GM12892 (cell line): ENCODE measurements around the gene UFD1. TPM values are rescaled to one million over a fixed set of nuclear protein-coding genes. Genes with fewer than 3 reads are reported as not detected.

Source experiments
- DNase-seq: peaks from one replicate; pipeline ENCODE4 v3.0.0; 2011; ENCODE audit not compliant: insufficient read length
- FAIRE-seq: peaks from 2 replicates; lab custom pipeline; 2011; peaks lifted over from hg19 to GRCh38; lab: Jason Lieb, UNC
- POLR2A ChIP-seq: IDR thresholded peaks from 2 replicates; pipeline ENCODE4 v1.6.1; 2011; ENCODE audit warnings: low read depth, low read length, control low read depth
- POLR2AphosphoS5 ChIP-seq: IDR thresholded peaks from 2 replicates; pipeline ENCODE4 v1.6.1; 2011; ENCODE audit warnings: low read depth, low read length, control low read depth
- TAF1 ChIP-seq: IDR thresholded peaks from 2 replicates; pipeline ENCODE4 v1.6.1; 2011; ENCODE audit warnings: low read depth, mild to moderate bottlenecking, control low read depth, low read length, borderline replicate concordance
- polyA plus RNA-seq: library from polyadenylated mRNA; unstranded; fragments of >200 nt; gene quantifications from one replicate; pipeline ENCODE4 v1.2.1, GENCODE V29; 2012; ENCODE audit warnings: missing spikeins, inconsistent platforms; ENCODE audit not compliant: missing spikeins

Gene UFD1
- polyA plus RNA-seq, result 105 TPM

- DNase-seq, result peak; percentile 73
- TF ChIP-seq POLR2AphosphoS5 (peak; percentile 58; the same call in 1 of the 2 replicates), TAF1 (peak; percentile 73), POLR2A (peak; percentile 64; the same call in 1 of the 2 replicates)
- FAIRE-seq, result no peak
These were observed at the start of gene UFD1 for GRCh38 chr22:19478901-19479354. Gene UFD1 (minus strand): TSS chr22:19479193. CDS start chr22:19479085, 108 bp downstream.

GRCh38 chr22:19527861-19528417 lies 48.9 kb upstream of the UFD1 start:
- no peak for FAIRE-seq
- no peak for DNase-seq
- no peak for TF ChIP-seq TAF1
- no peak for TF ChIP-seq POLR2A
- TF ChIP-seq POLR2AphosphoS5, result no peak

- DNase-seq, result no peak
- FAIRE-seq, result no peak
- no peak for TF ChIP-seq POLR2A
These were observed 48.3 kb upstream of the UFD1 start for GRCh38 chr22:19527321-19527721.

- DNase-seq (no peak), FAIRE-seq (no peak)
- no peak for TF ChIP-seq POLR2AphosphoS5
- TF ChIP-seq POLR2A, result no peak
- TF ChIP-seq TAF1, result no peak
These were observed 47.7 kb upstream of the UFD1 start for GRCh38 chr22:19526702-19527111.

- no peak for FAIRE-seq
These were observed 47.2 kb upstream of the UFD1 start for GRCh38 chr22:19526076-19526701.

GRCh38 chr22:19525666-19526065 lies 46.7 kb upstream of the UFD1 start:
- FAIRE-seq (no peak), DNase-seq (no peak)
- TF ChIP-seq POLR2AphosphoS5 (no peak), POLR2A (no peak), TAF1 (no peak)

More at GRCh38 chr22:19526076-19526701, 47.2 kb upstream of the UFD1 start:
- TF ChIP-seq POLR2AphosphoS5, result no peak
- TF ChIP-seq POLR2A, result no peak
- no peak for TF ChIP-seq TAF1
- no peak for DNase-seq

- FAIRE-seq (no peak), DNase-seq (no peak)
- no peak for TF ChIP-seq POLR2AphosphoS5
- TF ChIP-seq TAF1, result no peak
- TF ChIP-seq POLR2A, result no peak
These were observed 46.2 kb upstream of the UFD1 start for GRCh38 chr22:19525116-19525660.

GRCh38 chr22:19524170-19525115 lies 45.5 kb upstream of the UFD1 start, which contains the start of gene CLDN5:
Gene CLDN5 (minus strand): TSS chr22:19524410. CDS start chr22:19524255, 155 bp downstream.
- DNase-seq (no peak), FAIRE-seq (no peak)
- TF ChIP-seq POLR2AphosphoS5 (no peak), POLR2A (no peak), TAF1 (no peak)

GRCh38 chr22:19523240-19524169 lies 44.5 kb upstream of the UFD1 start:
- no peak for DNase-seq
- no peak for FAIRE-seq
- TF ChIP-seq POLR2A (no peak), POLR2AphosphoS5 (no peak), TAF1 (no peak)

- DNase-seq (no peak), FAIRE-seq (no peak)
- no peak for TF ChIP-seq POLR2A
- no peak for TF ChIP-seq POLR2AphosphoS5
- no peak for TF ChIP-seq TAF1
These were observed 43.9 kb upstream of the UFD1 start for GRCh38 chr22:19522881-19523239.
